ENCODE measurements around the gene ZNF316. TPM values are rescaled to one million over a fixed set of nuclear protein-coding genes. Genes with fewer than 3 reads are reported as not detected.

ZNF316 gene
- total RNA-seq, result 15.6 and 19.0 TPM in 2 replicates

DNA sequence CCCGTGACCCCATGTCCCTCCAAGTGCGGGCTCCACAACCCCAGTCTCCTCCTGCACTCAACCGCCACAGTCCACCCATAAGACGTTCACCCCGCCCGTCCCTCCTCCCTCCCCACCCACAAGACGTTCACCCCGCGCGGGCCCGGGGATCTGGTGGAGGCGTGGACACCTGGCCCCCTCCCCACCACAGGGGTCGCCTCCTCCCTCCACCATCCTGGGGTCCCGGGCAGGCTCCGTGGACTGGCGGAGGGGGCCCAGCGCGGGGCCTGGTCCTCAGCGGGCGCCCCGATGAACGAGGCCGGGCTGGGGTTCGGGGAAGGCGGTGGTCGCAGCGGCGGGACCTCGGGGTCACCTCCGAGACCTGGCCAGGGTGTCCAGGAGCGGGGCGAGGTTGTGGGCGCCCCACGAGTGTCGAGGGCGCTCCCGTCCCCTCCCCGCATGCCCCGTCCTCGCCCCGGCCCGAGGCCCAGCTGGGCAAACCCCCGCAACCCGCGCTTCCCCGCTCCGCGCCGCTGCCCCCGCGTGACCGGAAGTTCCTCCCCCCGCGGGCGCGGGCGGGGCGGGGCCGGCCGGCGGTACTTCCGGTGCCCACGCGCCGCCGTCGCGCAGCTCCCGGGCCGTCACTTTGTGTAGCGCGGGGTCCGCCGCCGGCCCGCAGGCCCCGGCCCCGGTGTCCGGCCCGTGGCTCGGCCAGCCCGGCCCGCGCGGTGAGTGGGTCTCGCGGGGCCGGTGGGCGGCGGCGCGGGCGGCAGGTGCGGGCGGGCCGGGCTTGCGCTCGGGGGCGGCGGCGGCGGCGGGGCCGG is at the start of gene ZNF316:
Gene ZNF316, plus strand, starts transcription at position 578 of the 803 bp plus-strand sequence. CDS start 5,092 bp downstream, outside the sequence.

DNA sequence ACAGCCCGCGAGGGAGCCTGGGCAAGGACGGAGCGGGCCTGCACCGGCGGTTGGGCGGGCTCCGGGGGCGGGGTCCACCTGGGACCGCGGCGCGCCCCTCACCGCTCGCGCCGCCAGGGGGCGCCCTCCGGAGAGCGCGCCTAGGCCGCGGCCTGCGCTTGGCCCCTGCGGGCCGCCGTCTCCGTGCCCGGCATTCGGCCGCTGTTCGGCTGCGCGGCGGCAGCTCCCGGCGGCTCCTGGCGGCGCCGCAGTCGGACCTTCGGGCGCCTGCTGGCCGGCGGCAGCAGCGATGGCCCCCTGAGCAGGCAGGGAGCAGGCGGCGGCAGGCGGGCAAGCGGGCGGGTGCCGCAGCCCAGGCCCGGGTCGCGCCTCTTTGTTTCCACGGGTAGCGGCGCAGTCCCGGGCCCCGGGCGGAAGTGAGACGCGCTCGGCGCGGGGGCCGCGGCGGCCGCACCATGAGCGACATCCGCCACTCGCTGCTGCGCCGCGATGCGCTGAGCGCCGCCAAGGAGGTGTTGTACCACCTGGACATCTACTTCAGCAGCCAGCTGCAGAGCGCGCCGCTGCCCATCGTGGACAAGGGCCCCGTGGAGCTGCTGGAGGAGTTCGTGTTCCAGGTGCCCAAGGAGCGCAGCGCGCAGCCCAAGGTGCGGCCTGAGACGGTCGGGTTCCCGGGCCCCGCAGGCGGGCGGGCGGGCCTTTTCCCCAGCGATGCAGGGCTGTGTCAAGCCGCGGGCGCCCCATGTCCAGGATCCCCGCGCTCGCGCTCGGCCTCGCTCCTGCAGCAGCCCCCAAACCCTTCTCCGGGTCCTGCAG is 47.1 kb upstream of the ZNF316 start, which contains the start of gene INTS15:
Gene INTS15, plus strand, starts transcription at position 193 of the 816 bp plus-strand sequence. Its CDS starts 263 bp downstream, at position 456.

GRCh38 chr7:6614953-6615722 is 22.0 kb upstream of the ZNF316 start, which contains the start of gene ZNF853:
TSS of gene ZNF853 (plus strand) at chr7:6615610. CDS start at chr7:6616175, 565 bp downstream.

Other genes starting within 250 kb of the ZNF316 start
- 18.6 and 22.0 TPM in 2 replicates for gene DAGLB, start 189.4 kb upstream of the ZNF316 start, total RNA-seq
- gene KDELR2, start 153.2 kb upstream of the ZNF316 start, total RNA-seq, result 70.1 and 94.5 TPM in 2 replicates
- 0.24 TPM in 1 of 2 replicates, not detected in the other for gene GRID2IP, start 85.9 kb upstream of the ZNF316 start, total RNA-seq
- 52.8 and 96.1 TPM in 2 replicates for gene ZDHHC4, start 59.9 kb upstream of the ZNF316 start, total RNA-seq
- 7.5 and 8.3 TPM in 2 replicates for gene INTS15, start 47.3 kb upstream of the ZNF316 start, total RNA-seq
- gene ZNF853, start 21.7 kb upstream of the ZNF316 start, total RNA-seq, result 0.85 and 2.2 TPM in 2 replicates
- gene ZNF12, start 69.6 kb downstream of the ZNF316 start, total RNA-seq, result 13.9 and 19.5 TPM in 2 replicates
- gene RSPH10B2, start 116.8 kb downstream of the ZNF316 start, total RNA-seq, result 0.21 TPM in 1 of 2 replicates, not detected in the other
- gene CCZ1B, start 189.0 kb downstream of the ZNF316 start, total RNA-seq, result 31.1 and 61.0 TPM in 2 replicates

Data from tracheal epithelial cell (primary cell).